ENCODE results near the gene DOK5.
A peak's percentile ranks its signal among the peaks of the same experiment; 100 is the strongest.
"Not testable (repeated sequence)": the region's sequence is repeated elsewhere in the genome, so short reads cannot be mapped to it uniquely, and the experiment has no call there.

Gene DOK5

DNA sequence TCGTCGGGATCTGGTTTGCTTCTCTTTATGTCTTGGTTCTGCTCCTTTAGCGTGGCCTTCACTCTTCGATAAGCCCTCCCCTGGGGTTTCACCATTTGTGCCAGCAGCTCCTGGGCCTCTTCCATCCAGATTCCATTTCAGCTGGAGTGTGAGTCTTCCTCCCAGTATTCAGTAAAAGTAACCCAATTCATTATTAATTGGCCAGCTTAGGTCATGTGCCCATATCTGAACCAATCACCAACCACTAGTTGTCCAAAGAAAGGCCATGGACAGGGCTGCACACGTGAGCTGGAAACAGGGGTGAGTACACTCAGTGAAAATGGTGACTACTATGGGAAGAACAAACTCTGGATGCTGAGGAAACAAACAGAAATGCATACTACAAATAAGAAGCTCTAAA, 2.8 kb upstream of the DOK5 start:
- no peak for DNase-seq (ENCODE audit: low spot score)

DNA sequence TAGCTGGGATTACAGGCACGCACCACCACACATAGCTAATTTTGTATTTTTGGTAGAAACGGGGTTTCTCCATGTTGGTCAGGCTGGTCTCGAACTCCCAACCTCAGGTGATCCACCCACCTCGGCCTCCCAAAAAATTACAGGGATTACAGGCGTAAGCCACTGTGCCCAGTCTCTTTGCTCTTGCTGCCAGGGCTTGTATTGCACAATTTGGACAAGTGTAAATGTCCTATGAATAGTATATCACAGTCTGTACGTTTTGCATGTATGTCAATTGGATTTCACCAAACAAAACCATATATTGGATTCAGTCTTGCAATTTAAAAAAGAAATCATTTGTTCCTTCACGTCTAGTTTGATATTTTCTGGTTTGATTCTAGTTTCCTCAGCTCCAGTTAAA, 2.1 kb upstream of the DOK5 start:
- no peak for DNase-seq (ENCODE audit: low spot score)

DNA sequence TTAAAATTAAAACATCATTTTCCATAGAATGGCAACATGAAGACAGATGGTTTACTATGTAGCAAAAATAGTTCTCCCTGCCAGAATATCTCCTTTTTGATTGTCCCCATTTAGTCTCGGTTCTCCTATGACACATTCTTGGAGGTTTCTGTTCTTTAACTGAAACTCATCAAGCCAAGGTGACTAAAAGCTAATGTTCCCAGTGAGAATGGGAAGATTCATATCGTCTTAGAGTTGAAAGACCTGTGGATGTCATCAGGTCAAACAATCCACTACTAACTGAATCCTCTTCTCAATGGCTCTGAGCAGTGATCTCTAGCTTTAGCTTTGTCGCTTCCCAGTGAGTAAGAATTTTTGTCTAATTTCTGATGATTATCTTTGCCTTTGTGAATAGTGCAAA, 1.3 kb upstream of the DOK5 start:
- DNase-seq (ENCODE audit: low spot score), result no peak

DNA sequence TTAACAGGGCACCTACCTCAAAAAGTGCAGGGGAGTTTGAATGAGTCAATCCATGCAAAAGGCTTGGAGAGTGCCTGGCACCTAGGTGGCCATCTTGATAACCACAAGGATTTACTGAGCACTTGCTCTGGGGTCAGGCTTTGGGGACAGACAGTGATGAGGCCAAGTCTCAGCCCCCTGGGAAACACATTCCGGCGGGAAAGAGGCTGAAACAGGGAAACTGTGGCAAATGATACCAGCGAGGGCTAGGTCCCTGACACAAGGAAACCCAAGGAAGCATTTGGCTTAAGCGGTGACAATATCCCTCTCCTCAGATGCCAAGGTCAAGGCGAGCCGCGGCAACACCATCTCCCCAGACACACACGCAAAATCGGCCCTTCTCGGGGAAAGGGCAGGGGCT, 527 bp upstream of the DOK5 start:
- DNase-seq (ENCODE audit: low spot score), result no peak

DNA sequence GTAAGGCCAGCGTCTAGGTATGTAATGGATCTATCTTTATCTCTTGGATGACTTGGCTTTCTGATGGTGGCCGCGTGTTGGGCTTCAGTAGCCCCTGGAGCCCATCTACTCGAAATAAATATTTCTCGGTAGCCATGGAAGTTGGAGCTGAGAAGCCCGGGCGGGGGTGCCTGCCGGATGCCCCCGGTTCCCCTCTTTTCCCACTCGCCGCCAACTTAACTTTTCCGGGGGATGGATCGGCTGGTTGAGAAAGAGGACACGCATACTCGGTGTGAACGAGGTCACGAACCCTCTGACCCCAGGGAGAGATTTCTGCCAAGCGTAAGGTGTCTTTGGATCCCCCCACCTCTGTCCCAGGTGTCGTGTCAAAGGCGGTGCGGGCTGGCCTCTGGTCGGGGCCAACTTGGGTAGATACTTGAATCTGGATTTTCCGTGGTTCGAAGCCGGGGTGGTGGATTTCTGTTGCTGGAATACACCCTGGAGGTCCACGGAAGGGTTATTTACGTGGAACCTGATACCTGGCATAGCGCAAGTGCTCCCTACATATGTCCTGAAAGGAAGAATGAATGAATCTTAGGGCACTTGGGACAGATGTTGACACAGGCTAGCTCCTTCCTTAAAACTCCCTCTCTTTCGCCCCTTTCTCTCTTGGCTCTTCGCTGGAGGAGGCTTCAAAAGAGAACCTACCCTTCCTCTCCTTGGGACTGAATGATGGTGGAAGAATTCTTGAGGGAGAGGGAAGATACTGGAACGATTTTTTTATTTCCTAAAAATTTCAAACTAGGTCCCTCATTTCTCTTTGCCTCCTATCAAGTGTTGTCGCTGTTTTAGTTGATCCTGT, 996 bp downstream of the DOK5 start:
- no peak for DNase-seq (ENCODE audit: low spot score)

DNA sequence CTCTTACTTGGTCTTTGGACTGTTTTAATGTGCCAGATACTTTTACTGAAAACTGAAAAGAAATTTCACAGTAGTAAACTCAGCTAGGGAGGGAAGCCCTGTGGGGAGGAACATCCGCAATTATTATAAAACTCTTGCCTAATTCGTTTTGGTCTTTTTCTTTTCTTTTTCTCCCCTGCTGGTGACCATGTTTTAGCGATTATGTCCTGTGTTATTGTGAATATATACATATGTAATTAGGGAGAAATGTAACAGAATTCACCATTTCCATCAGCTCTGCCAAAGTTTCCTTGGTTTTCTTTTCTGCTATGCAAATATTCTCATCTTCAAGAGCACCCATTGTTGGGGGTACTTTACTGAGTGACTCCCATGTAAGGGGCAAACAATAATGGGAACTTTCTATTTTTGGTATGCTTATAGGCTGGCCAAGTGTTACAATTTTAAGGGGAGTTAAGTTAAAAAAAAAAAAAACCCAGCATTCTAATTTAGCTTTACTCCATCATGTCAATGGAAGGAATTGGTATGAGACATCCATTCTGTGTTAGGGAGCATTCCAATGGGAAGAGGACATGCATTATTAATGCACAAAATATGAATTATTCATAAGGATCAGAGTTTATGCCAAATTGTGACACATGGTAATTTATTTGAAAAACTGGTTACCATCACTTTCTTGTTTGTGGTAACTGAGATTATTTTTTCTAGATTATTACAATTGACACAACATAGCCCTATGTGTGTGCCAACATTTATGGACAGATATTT, 2.0 kb downstream of the DOK5 start:
- DNase-seq (ENCODE audit: low spot score), result no peak

DNA sequence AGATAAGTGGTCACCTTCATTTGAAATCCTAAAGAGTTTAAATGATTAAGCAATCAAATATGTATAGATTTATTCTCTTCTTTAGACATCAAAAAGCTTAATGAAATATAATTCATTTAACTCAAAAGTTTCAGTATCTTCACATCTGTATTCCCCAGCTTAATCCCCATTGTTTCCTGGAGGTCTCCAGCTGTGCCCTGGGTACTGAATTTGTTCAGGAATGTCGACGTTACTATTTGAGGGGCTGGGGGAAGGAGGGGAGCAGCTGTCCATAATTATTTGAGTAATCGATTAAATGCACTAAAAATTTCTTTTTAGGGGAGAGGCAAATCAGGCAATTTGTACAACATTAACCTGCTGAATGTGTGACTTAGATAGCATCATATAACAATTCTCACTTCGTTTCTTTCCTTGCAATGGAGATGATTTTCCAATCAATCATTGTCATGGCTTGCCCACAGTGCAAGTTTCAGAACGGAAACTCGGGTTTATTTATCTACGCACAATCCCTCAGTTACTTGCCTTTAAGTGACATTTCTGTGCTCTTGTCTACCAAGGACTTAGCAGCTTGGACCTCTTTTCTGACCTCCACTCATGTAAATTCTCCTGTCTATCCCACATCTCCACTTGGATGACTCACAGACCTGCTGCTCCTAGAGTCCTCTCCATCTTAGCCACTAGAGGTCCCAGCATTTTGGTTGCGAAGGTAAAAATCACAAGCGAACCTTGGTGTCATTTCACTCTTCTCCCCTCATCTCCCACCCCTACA, 3.9 kb downstream of the DOK5 start:
- no peak for DNase-seq (ENCODE audit: low spot score)

DNA sequence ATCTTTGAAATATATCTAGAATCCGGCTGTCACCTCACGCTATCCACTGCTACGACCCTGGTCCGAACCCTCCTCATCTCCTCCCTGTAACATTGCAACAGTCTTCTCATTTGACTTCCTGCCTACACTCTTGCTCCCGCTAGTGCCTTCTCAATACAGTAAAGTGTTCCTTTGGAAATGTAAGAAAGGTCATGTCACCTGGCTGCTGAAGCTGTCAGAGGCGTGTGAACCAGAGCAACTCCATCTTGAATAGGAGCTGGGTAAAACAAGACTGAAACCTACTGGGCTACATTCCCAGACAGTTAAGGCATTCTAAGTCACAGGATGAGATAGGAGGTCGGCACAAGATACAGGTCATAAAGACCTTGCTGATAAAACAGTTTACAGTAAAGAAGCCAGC, 4.5 kb downstream of the DOK5 start:
- DNase-seq (ENCODE audit: low spot score), result not testable (repeated sequence)

DNA sequence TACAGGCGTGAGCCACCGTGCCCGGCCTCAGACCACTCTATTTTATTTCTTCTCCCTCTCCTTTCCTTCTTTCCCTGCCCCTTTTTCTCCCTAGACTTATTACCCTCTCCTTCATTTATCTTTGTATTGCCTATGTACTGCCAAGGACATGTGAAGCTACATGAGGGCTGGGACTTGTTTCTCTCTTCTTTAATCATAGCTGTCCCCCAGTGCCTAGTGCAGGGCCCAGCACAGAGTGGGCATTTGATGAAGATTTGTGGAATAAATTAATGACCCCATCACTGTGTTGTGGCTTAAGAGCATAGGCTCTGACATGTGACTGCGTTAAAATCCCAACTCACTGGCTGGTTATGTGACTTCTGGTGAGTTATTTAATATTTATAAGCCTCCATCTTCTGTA, 6.0 kb downstream of the DOK5 start:
- no peak for DNase-seq (ENCODE audit: low spot score)

DNA sequence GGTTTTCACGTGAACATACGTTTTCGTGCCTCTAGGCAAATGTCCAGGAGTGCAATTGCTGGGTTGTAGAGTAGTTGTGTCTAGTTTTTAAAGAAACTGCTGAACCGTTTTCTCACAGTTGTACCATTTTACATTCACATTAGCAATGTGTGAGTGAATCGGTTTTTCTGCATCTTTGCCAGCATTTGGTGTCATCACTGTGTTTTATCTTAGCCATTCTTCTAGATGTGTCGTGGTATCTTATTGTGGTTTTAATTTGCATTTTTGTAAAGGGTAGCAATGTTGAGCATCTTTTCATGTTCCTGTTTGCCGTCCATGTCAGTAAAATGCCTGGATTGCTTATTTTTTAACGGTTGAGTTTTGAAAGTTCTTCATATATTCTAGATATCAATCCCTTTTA, 10.2 kb downstream of the DOK5 start:
- no peak for DNase-seq (ENCODE audit: low spot score)

DNA sequence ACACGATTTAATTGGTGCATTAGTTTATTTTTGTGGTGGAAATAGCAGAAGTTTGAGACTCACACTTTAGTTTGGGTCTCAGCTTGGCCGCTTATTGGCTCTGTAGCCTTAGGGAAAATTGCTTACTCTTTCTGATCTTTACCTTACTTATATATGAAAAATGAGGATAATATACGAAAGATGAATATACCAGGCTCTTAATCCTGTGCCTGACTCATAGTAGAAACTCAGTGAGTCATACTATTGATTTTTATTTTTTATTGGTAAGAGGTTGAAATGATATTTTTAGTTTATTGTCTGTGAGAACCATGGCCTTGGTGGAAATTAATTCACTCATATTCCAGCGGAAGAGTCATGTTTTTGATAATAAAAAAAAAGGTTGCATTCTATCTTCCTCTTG, 11.2 kb downstream of the DOK5 start:
- no peak for DNase-seq (ENCODE audit: low spot score)

DNA sequence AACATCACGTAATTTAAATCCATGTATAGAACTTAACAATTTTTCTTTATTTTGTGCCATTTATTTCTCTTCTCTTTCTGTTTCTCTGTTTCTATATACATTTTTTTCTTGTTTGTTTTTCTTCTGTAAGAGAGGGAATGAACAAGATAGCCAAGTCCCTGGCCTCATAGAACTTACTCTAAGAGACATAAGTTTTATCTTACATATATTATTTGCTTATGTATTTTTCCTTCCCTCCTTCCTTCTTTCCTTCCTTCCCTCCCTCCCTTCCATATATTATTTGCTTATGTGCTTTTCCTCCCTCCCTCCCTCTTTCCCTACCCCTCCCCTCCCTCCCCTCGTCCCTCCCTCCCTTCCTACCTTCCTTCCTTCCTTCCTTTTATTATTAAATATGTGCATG, 13.0 kb downstream of the DOK5 start:
- DNase-seq (ENCODE audit: low spot score), result no peak

DNA sequence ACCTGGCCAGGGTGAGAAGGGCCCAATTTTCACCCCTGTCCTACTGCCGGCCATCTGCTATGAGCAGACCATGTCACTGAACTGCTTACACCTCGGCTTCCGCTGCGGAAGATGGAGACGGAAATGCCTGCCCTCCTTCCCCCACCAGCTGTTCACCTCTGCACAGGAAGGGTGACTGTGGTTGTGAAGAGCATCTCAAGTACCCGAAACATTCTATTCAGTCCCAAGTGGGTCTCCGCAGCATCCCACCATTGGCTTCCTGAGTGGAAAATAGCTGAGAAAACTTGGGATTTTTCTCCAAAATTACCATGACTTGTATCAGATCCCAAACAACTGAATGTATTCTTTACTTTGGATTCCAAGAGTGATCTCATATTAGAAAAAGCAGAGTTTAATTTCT, 16.1 kb downstream of the DOK5 start:
- no peak for DNase-seq (ENCODE audit: low spot score)

DNA sequence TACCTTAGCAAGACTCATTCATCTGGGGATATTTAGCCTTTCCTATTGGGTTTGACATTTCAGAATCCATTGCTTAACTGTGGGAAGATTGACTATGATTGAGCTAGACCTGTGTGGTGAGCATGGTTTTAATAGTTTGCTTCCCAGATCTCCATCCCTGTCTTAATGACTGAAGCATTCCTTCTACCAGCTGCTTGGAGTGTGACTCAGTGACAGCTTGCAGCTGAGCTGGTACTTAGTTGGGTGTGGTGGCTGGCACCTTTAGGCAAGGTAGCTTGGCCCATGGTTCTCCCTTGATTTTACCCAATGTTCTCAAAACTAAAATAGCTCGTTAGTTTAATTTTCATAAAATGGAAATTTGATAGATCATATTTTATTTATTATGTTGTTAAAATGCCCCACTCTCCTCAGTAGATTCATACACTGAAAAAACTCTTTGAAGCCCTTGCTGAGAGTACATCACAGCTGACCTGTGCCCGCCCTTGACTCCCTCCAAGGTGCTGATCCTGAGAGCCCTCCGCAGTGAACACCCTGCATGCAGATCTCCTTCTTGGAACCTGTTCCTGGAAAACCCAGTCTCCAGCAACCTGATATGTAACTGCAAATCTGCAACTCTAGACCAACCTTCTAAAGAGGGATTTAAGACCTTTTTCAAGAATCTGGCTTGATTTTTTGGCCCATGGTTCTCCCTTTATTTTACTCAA, 19.1 kb downstream of the DOK5 start:
- no peak for DNase-seq (ENCODE audit: low spot score)

DNA sequence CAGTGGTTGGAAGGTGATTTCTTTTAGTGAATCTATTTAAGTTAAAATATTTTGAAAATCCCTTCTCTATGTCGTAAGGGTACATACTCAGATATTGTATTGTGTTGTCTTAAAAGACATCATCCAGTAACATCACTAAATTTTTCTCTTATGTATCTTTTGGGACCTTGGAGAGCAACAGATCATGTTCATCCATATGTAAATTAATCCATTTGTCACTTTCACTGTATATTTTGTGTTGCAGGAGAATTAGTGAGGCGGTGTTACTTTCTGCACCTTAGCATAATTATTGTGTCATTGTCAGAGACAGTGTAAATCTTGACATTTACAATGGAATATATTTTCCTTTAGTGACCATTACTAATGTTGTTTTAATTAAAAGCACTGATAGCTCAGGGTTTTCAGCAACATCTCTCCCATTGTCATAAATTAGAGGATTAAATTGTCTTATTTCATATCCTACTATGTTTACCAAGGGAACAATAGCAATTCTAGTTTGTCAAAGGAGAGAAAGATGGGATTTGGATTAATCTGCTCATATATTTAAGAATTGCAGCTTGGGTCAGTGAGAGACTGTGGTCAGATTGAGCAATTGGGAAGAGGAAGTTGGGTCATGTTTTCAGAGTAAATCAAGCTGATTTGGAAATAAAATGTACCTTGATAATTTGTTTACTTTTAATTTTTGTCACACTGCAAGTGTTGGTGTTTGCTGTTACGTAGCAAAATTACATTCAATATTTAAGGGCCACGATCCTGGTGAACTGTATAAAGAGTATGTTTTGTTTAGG, 22.7 kb downstream of the DOK5 start:
- no peak for DNase-seq (ENCODE audit: low spot score)

DNA sequence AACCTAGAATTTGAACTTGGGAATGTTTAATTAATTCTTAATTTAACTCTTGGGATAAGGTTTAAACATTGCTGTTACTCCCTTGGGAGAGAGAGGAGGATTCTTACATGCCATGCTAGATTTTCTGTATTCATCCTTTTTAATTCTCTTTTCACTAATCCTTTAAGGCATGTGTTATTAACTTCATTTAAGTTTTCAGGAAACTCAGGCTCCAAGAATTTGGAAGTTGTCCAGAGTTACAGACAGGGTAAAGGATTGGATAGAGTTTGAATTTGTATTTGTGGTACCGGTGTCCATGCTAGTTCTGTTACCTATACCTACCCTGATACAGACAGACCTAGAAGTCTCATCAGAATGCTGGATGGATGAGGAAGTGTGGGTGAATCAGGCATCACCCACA, 23.7 kb downstream of the DOK5 start:
- no peak for DNase-seq (ENCODE audit: low spot score)

DNA sequence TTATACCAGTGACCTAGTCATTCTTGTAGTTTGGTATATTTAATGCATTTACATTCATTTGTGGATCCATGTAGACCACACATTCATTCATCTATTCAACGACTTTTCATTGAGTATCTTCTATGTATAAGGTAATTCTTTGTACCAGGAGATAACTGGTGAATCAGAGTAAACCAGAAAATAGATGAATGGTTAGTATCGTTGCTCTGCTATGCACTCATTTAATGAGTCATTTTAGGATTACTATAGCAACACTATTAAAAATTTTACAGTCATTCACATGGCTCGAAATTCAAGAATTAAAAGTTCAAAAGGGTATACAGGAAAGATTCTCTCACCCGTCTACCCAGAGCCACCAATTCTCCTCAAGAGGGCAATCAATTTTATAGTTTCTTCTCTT, 26.8 kb downstream of the DOK5 start:
- no peak for DNase-seq (ENCODE audit: low spot score)

DNA sequence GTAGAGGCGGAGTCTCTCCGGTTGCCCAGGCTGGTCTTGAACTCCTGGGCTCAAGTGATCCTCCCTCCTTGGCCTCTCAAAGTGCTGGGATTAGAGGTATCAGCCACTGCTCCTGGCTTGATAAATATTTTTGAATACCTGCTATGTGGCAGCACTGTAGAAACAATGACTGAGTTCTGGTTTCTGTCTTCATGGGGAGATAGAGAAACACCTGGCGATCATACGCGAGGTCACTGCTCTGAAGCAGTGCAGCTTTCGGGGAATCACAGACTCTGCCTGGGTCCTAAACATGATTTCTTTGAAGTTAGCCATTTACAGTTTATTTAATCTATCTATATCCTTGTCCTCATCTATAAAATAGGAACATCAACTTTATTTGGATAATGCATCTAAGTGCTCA, 31.2 kb downstream of the DOK5 start:
- no peak for DNase-seq (ENCODE audit: low spot score)

DNA sequence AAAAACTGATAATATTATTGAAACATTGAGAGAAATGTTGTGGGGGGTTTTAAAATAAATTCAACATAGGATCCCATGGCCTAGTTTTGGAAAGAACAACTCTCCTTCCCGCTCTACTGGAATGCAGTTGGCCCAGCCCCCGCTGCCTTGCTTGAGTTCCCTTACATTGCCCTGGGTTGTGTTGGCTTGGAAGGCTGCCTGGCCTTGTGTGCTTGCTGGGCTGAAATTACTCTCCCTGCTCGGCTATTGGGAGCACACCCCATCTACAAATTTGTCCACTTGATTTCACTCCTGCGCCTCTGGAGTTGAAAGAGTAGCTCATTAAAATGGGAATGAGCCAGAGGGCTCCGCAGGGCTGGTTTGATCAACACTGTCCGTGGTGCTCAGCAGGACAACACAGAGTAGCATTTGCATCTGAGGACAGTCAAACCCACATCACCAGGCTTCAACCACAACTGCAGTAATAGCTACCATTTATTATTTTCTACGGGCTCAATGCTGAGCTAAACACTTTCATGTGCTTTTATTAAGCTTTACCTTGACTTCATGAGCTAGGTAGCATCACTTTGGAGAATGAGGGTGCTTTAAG, 35.2 kb downstream of the DOK5 start:
- DNase-seq (ENCODE audit: low spot score), result peak; percentile 26

DNA sequence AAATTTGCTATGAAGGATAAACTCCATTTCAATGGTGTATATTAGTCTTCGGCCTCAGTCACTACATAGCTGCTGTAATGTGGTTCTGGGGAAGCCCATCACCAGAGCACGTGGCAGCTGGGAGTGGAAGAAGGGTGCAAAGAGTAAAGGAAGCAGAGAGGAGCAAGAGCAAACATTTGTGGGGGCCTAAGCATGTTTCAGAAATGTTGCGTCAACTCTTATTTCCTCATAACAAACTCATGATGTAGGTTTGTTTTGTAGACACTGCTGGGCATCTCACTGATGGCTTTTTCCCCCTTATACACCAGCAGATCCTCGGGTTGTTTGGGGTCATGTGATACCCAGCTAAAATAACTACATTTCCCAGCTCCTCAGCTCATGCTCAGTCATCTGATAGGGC, 37.3 kb downstream of the DOK5 start:
- no peak for DNase-seq (ENCODE audit: low spot score)

DNA sequence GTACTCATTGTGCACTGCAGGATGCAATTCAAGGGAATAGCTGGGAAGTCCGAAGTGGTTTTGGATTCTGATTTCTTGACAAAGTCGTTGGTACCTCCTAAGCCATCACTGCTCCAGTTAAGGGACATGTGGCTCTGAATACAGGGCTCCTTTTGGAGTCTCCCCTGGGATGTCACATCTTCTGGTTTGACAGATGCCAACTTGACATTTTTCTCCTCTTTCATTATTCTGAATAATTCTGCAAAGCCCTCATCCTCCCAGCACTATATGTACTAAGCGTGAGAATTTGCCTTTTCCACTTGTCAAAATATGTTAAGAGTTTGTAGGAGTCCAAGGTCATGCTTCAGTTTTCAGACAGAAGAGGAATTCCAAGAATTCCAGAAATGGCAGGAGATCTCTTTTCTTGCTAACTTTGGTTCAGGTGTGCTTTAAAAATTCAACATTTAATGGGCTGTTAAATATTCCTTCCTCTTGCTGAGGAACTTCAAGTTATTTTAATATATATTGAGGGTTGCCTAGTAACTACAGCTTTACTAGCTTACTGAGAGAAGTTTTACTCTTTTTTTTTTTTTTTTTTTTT, 38.7 kb downstream of the DOK5 start:
- DNase-seq (ENCODE audit: low spot score), result no peak
